Ishikawa (cell line): ENCODE measurements around the gene EZH2.

Experiments used
- CEBPB ChIP-seq: IDR thresholded peaks from 2 replicates; pipeline ENCODE4 v1.6.1; 2012
- CREB1 ChIP-seq: IDR thresholded peaks from 2 replicates; pipeline ENCODE4 v1.6.1; 2012; ENCODE audit warnings: low read depth
- EGR1 ChIP-seq: IDR thresholded peaks from 2 replicates; pipeline ENCODE4 v1.6.1; 2012
- EP300 ChIP-seq: IDR thresholded peaks from 2 replicates; pipeline ENCODE4 v1.6.1; 2012; ENCODE audit warnings: borderline replicate concordance
- FOXM1 ChIP-seq: IDR thresholded peaks from 2 replicates; pipeline ENCODE4 v1.6.1; 2012; ENCODE audit warnings: low read depth, borderline replicate concordance
- MAX ChIP-seq: IDR thresholded peaks from 2 replicates; pipeline ENCODE4 v1.6.1; 2012
- NFIC ChIP-seq: IDR thresholded peaks from 2 replicates; pipeline ENCODE4 v1.6.1; 2012
- RAD21 ChIP-seq: IDR thresholded peaks from 2 replicates; pipeline ENCODE4 v1.6.1; 2012; ENCODE audit warnings: low read depth
- REST ChIP-seq: IDR thresholded peaks from 2 replicates; pipeline ENCODE4 v1.6.1; 2012; ENCODE audit warnings: low read depth, mild to moderate bottlenecking
- TAF1 ChIP-seq: IDR thresholded peaks from 2 replicates; pipeline ENCODE4 v1.6.1; 2012; ENCODE audit warnings: low read depth, mild to moderate bottlenecking
- TCF12 ChIP-seq: IDR thresholded peaks from 2 replicates; pipeline ENCODE4 v1.6.1; 2012; ENCODE audit warnings: low read depth
- TEAD4 ChIP-seq: IDR thresholded peaks from 2 replicates; pipeline ENCODE4 v1.6.1; 2012
- USF1 ChIP-seq: IDR thresholded peaks from 2 replicates; pipeline ENCODE4 v1.6.1; 2012
- YY1 ChIP-seq: IDR thresholded peaks from 2 replicates; pipeline ENCODE4 v1.6.1; 2012; ENCODE audit warnings: low read depth
- ZBTB7A ChIP-seq: IDR thresholded peaks from 2 replicates; pipeline ENCODE4 v1.6.1; 2012; ENCODE audit warnings: low read depth

EZH2 gene

GRCh38 chr7:148819697-148820360 is 64.3 kb downstream of the EZH2 start:
- no peak for TF ChIP-seq TEAD4
- TF ChIP-seq TCF12 = no peak
- no peak for TF ChIP-seq EGR1
- TF ChIP-seq EP300 = no peak
- TF ChIP-seq MAX = no peak
- TF ChIP-seq TAF1 = no peak
- no peak for TF ChIP-seq CEBPB
- no peak for TF ChIP-seq FOXM1
- no peak for TF ChIP-seq USF1
- no peak for TF ChIP-seq NFIC
- no peak for TF ChIP-seq REST
- no peak for TF ChIP-seq YY1
- TF ChIP-seq RAD21 = no peak
- TF ChIP-seq CREB1 = no peak
- no peak for TF ChIP-seq ZBTB7A

- TF ChIP-seq EP300 (no peak), FOXM1 (no peak)
These were observed 68.5 kb downstream of the EZH2 start for GRCh38 chr7:148815612-148816011.

- TF ChIP-seq USF1 = no peak
- TF ChIP-seq REST = no peak
- TF ChIP-seq ZBTB7A = no peak
- TF ChIP-seq EP300 = no peak
- no peak for TF ChIP-seq TEAD4
- no peak for TF ChIP-seq TAF1
These were observed 69.0 kb downstream of the EZH2 start for GRCh38 chr7:148814922-148815559.

- TF ChIP-seq USF1 (no peak), RAD21 (no peak), TAF1 (no peak), MAX (no peak), ZBTB7A (no peak), EGR1 (no peak), REST (no peak), TCF12 (no peak), NFIC (no peak)
These were observed 70.2 kb downstream of the EZH2 start for GRCh38 chr7:148813890-148814289.
